HG03354 (cell line): ENCODE measurements around the gene HOXB3.
"Not testable (repeated sequence)": the region's sequence is repeated elsewhere in the genome, so short reads cannot be mapped to it uniquely, and the experiment has no call there.

Experiments used
- ATAC-seq: cut with Tn5 transposase; IDR thresholded peaks from one replicate; pipeline ENCODE4 v1.9.1; 2021; ENCODE audit warnings: mild to moderate bottlenecking; ENCODE audit not compliant: unreplicated experiment, poor library complexity, severe bottlenecking

HOXB3 gene

DNA sequence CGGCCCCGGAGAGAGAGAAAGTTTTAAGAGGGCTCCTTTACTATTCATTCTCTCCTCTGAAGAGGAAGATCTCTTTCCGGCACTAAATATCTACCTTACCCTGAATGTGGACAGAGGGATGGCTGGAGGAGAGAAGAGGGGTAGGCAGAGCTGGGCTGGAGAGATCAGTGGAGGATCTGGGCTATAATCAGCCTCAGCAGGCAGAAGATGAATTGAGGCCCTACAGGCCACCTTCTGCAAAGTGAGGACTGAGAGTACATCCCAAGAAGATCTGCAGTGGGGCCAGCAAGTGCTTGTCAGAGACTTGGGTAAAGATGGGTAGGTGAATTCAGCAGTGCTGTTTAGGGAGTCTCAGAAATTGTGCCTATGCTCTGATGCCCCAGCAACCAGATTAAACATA is 52.7 kb downstream of the HOXB3 start:
- no peak for ATAC-seq

DNA sequence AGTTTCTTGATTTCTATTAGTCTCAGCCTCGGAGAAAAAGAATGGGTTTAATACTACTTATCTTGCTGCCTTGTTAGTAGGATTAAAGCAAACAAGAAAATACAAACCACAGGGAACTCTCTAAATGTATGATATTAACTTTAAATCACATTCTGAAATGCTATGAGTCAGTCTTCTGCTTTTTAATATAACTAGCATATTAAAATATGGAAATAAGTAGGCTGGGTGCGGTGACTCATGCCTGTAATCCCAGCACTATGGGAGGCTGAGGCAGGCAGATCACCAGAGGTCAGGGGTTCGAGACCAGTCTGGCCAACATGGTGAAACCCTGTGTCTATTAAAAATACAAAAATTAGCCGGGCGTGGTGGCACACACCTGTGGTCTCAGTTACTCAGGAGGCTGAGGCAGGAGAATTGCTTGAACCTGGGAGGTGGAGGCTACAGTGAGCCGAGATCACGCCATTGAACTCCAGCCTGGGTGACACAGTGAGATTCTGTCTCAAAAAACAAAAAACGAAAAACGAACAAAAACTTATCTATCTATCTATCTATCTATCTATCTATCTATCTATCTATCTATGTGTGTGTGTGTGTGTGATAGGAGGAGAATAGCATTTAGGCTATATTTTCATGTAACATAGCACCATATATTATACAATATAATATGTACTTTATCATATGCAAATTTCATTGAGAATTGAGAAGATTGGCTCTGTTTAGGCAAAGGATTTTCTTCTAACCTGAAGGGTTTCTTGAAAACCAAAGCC is 54.1 kb downstream of the HOXB3 start:
- not testable (repeated sequence) for ATAC-seq

DNA sequence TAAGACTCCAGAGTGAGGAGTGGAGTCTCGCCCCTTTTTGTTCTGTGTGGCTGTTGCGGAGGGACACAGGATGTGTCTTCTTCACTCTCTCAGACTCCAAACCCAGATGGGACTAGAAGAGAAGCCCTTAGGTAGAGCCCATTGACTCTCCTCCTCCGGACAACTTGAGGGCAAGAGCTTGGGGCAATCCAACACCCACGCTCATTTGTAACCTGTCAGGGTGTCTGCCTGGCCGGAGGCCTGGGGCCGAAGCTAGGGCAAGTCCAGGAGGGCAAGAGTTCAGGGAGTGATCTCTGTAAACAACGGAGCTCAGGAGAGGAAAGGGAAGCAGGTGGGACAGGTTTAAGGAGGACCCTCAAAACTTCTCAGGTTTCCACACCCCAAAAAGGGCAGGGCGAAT is 57.8 kb downstream of the HOXB3 start:
- ATAC-seq = no peak

DNA sequence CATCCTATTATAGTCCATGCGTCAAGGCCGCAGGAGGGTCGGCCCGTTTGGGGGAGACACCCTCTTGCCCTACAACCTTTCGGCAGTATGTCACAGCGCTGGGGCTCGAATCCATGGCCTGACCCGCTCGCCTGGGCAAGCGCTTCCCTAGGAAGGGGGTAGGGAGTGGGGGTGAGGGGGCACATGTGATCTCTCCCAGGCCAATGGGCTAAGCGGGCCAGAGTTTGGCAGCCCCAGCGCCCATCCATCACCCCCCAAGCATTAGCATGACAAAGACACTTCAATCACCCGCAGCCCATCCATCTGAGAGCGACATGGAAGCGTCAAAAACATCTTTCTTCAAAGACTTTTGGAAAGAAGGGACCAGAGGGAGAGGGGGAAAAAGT is 59.2 kb downstream of the HOXB3 start, which contains the start of gene HOXB1:
TSS of gene HOXB1 (minus strand) at position 125 of the 386 bp plus-strand sequence. CDS start at position 18, 107 bp downstream.
- ATAC-seq = no peak

DNA sequence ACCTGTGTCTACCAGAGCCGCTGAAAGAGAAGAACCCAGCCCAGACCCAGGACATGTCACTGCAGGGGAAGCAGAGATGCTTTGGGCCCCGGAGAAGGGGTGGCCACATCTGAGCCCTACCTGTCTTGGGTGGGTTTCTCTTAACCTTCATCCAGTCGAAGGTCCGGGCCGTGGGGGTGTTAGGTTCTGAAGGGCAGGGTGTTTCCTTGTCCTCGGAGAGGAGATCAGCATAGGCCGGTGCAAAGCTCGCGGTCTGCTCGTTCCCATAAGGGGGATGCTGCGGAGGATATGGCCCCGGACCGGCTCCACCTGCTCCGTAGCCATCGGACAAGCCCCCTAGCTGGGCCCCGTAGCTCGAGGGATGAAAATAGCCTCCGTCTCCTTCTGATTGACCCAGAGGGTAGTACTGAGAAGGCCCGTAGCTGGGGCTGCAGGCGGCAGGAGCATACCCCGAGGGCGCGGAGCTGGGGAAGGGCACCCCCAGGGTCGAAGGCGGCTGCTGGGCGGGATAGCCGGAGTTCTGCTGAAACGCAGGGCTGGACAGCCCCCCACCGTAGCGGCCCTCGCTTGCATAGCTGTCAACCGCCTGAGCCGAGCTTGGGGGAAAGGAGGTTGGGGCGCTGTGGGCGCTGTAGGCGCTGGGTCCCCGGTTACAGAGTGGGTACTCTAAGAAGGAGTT is 59.7 kb downstream of the HOXB3 start:
- ATAC-seq = no peak

DNA sequence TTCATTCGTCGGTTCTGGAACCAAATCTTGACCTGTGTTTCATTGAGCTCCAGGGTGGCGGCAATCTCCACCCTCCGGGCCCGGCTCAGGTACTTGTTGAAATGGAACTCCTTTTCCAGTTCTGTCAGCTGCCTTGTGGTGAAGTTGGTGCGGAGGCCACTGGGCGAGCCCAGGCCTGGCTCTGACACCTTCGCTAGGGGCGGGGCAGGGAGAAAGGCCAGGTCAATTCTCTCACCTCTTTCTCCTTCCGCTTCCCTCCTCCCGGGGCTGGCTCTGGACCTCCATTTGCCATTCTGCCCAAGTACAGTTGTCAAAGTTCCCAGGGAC is 60.4 kb downstream of the HOXB3 start:
- ATAC-seq = no peak

DNA sequence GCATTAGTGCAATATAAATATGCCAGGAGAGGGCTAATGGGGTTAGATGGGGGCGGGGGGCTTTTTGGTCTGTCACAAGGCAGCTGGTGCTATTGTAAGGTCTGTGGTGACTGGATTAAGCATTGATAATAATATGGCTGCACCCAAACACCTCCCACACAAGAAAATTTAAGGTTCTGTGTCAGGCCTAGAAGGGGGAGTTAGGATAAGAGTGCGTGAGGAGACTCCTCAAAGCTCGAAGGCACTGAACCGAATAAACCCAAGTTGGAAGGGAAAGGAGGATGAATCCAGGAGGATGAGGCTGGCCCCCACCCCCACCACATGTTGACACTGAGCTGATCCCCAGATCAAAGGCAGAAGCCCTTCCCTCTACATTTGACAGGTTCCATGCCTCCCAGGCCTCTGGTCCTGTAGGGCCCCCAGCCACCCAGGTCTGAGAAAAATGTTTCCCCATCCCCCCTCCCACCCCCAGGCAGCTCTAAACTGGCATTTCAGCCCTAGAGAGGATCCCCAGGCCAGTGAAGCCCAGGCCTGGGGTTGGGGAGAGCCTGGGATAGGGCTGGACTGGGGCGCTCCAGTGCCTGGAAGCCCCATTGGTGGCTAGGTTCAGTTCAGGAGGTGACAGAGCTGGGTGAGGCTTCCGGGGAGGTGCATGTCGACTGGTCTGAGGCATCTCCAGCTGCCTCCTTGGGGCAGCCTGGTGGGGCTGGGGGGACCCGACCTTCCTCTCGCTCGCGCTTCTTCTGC is 60.9 kb downstream of the HOXB3 start:
- ATAC-seq = no peak

DNA sequence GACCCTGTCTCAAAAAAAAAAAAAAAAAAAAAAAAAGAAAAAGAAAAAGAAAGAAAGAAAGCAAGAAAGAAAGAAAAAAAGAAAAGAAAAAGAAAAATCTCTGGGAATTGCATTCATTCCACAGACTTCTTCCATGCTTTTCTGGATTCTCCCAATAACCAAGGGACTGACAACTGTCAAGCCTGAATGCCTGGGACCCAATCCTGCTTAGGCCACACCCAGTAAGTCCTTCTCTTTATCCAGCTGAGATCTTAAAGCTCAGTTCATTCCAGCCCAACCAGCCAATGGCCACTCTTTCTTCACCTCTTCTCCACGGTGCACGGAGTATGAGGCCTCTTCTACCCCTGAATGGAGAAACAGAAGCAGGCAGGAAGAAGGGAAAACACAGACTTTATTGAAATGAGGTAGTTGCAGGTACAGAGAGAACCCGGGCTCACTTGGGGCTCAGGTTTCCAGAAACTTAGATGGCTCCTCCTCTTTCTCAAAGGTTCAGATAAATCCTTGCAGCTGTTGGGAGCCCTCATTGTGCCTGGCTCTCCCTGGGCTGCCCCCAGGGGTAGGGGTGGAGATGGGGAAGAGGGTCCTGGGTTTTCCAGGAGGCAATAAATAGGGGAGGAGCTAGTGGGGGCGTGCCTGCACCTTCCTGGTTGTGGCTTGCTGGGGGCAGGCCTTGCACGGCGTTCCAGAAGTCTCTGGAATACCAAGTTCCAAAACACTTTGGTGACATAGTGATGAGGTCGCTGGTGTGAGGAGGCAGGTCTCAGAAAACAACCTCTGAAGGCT is 61.7 kb downstream of the HOXB3 start:
- ATAC-seq = no peak

DNA sequence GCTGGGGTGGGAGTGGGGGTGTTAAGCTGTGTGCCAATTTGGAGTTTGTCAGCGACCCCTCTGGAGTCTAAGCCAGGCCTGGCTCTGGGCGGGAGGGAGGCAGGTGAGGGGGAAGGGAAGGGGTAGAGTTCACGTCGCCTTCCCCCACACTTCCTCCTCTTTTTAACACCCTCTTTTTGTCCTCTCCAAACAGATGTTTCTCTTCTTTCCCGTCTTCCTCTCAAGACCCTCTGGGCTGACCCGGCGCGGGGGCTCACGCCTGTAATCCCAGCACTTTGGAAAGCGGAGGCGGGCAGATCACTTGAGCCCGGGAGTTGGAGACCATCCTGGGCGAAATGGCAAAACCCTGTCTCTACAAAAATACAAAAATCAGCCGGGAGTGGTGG is 62.5 kb downstream of the HOXB3 start:
- ATAC-seq = no peak

DNA sequence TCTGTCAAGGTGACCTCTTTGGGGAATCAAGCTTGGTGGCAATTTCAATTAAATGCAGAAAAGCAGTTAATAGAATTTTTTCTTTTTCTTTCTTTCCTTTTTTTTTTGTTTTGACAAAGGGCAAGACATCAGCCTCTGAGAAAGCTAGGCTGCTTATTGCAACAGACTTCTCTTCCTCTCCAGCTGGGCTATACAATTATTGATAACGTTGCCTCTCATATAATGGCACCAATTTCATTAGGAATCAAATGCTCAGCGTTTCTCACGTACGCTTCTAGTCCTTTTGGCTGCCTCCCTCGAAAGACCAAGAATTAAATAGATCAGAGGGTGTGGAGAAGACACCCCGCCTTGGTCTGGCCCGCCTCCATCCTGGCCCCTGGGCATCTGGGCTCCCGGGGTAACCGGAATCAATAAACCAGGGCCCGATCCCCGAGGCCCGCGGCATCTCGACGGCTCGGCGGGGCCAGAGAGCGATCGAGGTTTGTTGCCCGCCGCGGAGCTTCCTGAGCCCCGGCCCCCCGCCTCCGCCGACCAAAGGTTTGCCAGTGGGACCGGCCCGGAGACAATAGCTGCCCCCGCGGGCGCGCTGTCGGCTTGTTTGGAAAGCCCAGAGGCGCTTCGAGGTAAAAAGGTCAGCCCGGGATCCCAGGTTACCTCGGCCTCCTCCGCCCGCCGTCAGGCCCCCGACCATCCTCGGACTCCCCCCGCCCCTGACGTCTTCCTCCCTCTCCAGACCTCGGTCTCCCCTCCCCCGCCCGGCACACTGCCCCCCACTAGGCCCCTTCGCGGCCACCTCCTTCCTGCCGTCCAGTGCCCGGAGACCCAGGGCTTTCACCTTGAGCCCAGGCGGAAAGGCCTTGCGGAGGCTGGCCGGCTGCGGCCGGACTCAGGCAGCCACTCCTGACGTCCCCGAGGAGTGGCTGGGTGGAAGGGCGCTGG is 63.2 kb downstream of the HOXB3 start:
- ATAC-seq = no peak

DNA sequence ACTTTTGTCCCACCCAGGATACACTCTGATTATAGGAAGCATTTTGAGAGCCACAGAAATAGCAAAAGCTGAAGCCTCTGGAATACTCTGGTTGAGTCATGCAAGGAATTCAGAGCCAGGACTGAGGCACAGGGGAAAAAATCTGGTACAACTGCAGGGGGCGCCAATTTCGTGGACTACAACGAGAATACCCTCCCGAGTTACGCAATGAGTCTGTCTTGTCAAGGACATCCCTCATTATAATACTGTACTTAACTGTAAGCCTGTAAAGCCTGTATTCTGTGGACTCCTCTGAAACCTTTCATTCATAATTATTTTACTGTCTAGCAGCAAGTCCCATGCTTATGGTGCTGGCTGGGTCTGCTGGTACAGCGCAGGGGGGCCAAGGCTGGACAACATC is 67.0 kb downstream of the HOXB3 start:
- no peak for ATAC-seq

DNA sequence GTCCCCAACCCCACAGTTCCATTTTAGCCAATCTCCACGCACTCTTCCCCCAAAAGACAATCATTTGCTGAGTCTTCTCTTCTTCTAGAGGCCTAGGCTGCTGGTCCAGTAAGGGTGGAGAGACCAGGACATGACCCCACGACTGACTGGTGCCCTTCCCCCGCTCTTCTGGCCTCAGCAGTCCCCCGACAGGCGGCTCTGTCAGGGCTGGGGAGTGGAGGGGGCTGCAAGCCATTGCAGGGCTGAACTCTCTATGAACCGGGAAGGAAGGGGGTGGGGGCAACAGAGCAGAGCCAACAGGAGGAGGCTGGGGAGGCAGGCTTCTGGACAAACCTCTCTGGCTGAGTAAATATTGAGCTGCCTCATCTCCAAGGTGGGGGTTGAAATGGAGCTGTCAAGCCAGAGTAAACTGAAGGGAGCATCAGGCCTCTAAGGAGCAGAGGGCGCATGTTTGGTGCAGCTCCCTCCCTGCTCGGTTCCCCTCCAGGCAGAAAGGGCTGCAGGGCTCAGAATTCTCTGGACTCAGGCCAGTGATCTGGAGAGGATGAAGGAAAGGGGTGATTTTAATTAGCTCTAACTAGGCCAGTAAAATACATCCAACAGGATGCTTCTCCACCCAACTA is 67.9 kb downstream of the HOXB3 start:
- ATAC-seq = no peak

DNA sequence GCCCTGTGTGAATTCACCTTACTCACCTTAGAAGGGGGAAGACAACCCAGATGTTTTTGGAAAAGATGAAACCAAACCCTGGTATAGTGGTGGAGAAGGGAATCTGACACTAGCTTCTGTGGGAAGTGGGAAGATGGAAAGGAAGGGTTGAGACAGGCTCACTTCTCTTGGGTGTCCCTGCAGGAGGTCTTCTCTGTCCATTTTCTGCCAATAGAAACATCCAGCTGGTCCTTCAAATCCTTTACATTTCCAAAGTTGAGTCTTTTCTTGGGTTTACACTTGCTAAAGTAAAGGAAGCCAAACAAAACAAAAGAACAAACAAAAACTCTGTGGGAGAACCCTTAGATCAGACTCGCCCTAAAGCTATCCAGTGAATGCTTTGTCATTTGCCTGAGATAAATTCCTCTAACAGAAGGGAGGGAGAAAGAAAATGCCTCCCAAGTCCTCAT is 69.4 kb downstream of the HOXB3 start:
- no peak for ATAC-seq

DNA sequence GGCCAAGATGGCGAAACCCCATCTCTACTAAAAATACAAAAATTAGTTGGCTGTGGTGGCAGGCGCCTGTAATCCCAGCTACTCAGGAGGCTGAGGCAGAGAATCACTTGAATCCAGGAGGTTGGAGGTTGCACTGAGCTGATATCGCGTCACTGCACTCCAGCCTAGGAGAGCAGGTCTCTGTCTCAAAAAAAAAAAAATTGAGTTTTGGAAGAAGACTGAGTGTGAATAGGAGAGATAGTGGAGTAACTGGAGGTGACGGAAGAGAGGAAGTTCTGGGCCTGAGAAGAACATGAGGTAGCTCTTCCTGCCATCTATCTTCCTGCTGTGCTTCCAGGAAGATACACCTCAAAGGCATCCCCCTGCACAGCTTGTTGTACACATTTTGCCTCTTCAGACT is 70.6 kb downstream of the HOXB3 start:
- ATAC-seq = no peak

DNA sequence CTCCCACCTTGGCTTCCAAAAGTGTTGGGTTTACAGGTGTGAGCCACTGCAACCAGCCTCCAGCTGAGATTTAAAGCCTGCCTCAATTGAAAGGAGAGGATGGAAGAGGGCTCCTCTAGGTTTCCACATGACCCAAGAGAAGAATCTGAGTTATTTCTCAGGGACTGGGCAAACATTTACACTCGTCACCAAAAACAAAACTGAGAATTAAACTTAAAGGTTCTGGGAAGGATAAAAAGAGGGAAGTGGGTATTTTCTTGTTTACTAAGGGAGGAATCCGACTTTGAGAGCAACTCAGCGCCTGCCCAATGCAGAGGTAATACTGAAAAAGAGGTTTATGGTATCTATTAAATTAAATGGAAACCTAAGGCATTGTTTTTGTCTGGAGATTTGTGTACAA is 72.6 kb downstream of the HOXB3 start:
- no peak for ATAC-seq

DNA sequence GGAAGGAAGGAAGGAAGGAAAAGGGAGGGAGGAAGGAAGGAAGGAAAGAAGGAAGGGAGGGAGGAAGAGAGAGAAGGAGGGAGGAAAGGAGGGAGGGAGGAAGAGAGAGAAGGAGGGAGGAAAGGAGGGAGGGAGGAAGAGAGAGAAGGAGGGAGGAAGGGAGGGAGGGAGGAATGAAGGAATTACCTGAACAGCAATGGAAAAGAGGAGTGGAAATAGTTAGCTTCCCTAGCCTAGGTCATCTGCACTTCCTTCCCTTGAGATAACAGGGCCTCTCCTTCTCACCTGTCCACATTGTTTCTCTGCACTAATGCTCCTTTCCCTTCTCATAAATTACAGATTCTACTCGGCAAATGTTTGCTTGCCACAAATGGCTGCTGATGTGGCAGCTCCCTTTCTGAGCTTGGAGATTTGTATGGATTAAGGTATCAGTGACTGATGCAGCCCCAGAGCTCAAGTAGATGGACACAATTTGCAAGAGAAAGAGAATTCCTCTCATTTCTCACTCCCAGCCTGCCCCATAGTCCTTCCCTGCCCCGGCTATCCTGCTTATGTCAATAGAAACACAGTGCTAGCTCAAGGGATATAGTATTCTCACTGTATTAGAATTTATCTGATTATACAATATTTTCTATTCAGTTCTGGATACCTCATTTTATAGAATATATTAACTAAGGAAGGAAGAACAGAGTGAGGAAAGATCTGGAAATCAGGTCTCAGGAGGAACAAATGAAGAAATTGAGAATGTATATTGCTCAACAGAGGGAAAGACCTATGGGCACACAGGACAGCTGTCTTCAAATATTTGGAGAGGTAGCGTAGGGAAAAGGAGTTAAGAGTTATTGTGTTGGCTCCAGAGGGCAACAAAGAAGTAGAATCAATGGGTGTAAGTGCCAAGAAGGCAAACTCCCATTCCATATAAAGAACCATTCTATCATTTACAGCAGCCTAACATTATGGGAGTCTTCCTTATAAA is 73.8 kb downstream of the HOXB3 start:
- no peak for ATAC-seq

DNA sequence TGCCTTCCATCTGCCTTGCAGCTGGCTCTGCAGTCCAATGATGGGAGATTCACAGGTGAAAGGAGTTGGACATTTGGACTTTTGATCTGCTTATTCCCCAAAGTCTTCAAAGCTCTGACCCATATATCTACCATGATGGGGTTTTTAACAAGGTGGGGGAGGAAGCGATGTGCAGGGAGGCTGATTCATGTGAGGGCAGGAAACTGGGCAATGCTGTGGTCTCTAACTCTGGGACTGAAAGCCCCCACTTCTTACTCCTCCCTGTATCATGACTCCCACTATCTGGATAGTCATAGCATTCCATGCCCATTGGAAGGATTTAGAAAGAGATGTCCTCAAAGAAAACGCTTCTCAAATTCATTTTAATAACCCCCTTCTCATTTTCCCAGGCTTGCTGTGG is 75.6 kb downstream of the HOXB3 start:
- no peak for ATAC-seq
